Bone marrow (tissue), 2 donors: ENCODE measurements around the gene SLC16A12.
"Not testable (repeated sequence)": the region's sequence is repeated elsewhere in the genome, so short reads cannot be mapped to it uniquely, and the experiment has no call there.

ENCODE experiments used
- DNase-seq, 2 donors: peaks; one replicate each; lab custom pipeline; 2025; lab: John Stamatoyannopoulos, UW

SLC16A12 gene

DNA sequence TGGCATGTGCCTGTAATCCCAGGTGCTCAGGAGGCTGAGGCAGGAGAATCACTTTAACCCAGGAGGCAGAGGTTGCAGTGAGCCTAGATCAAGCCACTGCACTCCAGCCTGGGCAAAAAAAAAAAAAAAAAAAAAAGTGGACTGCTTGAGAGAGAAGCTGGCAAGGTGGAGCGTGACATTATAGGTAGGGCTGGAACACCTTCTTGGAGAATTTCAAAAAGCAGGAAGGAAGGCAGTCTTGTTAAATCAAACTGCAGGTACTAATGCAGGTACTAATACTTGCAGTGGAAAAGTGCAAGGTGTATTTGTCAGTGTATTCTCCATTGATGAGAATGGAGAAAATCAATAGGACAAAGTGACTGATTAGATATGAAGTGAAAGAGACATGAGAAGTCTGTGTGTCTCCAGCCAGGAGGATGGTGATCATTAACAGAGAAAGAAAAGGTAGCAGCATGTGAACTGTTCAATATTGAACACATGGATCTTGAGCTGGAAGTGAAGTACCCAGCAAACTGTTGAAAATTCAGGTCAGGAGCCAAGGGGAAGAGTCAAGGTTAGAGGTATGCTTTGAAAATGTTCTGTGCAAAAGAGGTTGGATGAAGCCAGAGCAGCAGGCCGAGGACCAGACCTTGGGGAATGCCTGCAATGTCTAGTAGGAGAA lies 12.6 kb upstream of the SLC16A12 start:
- no peak for DNase-seq

DNA sequence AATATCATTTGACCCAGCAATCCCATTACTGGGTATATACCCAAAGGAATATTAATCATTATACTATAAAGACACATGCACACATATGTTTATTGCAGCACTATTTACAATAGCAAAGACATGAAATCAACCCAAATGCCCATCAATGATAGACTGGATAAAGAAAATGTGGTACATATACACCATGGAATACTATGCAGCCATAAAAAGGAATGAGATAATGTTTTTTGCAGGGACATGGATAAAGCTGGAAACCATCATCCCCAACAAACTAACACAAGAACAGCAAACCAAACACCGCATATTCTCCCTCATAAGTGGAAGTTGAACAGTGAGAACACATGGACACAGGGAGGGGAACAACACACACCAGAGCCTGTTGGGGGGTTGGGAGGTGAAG lies 11.3 kb upstream of the SLC16A12 start:
- DNase-seq = not testable (repeated sequence)

DNA sequence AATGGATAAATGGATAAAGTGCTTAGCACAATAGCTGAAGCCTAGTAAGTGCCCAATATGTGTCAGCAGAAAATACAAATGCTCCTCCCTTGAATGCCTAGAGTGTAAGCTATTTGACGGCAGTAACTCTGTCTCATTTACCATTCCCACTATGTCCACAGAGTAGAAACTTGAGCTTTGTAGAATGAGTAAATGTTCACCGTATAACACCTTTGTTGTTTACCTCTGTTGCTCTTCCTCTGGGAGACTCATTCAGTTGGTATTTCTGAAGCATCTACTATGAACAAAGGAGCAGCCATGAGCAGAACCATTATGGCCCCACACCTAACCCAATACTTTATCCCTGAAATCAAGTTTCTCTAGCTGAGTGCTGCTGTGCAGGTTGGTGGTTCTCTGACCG lies 8.4 kb upstream of the SLC16A12 start:
- no peak for DNase-seq

DNA sequence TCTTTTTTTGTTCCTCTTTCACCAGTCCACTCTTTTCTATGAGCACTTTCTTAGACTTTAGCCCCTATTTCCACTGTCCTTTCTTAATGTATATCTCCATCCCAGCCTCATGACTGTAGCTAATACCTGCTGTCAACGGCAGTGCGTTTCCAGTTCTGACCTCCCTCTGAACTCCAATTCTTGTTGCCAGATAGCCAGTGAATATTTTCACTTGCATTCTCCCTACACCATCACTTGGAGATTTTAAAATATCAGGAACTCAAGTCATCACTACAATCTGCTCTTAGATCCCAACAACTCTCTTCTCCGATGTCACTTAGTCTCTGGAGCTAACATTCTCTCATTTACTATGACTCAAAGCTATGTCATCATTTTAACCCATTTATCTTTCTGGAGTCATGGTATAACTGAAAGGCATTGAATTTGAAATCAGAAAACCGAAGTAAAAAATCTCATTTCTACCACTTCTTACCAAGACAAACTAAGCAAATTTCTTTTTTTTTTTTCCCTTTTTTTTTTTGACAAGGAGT lies 5.1 kb upstream of the SLC16A12 start:
- DNase-seq = no peak

DNA sequence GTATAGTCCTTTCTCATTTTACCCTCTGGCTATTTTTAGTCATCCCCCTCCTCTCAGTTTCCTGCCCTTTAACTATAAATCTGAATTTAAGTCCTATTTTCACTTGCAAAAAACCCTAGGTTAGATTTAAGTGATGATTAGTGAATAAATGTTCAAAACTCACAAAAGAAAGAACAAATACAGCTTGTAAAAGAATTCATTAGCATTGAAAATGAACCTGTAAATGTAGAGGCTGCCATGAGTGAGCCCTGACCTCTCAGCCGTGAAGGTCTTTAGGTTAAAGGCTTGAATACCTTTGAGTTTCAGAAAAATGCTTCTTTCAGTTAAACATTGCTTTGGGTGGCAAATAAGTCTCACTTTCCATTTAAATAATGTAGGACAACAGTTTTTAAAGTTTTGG lies 2.0 kb upstream of the SLC16A12 start:
- DNase-seq = no peak

DNA sequence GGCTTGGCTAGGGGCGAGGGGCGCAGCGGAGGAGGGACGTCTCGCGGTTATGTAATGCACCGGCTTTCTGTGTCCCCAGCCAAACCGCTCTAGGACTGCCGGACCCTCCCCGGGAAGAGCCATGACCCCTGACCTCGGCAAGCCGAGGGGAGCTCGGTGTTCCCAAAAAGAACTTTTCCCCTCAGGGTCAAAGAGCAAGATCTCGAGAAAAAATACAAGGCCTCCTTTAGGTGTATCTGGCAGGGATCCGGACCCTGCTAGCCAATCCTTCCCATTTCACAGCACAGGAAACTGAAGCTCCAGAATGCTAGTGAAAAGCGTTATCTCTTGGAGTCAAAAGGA lies 590 bp upstream of the SLC16A12 start:
- no peak for DNase-seq

DNA sequence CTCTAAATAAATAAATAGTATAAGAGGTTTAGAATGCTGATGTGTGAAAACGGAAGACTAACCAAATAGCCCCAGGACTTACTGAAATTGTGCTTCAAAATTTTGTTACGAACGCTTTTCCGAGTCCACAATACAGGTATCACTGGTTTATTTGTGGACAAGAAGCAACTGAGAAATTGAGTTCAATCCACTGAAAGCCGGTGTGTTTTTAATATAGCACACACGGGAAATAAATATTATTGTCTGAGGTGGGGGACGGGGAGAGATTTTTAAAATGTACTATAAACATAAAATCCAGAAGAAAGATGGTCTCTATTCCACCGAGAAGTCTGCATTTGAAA lies 598 bp downstream of the SLC16A12 start:
- DNase-seq = no peak

DNA sequence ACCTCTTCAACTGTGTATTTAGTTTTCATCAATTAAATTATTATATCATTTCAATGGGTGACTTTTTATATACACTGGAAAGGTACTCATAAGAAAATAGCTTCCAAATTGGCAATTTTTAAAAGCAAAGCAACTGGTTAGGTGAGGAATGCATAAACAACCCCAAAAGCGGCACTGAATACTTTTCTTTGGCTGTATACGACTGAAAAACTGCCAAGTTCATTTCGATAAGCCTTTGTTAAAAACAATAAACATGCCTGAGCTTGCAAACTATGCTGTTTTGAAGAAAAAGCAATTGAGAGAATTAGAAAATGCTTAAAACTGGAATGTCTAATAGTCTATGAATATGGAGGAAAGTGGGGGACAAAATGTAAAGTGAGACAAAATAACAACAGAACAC lies 2.9 kb downstream of the SLC16A12 start:
- no peak for DNase-seq

DNA sequence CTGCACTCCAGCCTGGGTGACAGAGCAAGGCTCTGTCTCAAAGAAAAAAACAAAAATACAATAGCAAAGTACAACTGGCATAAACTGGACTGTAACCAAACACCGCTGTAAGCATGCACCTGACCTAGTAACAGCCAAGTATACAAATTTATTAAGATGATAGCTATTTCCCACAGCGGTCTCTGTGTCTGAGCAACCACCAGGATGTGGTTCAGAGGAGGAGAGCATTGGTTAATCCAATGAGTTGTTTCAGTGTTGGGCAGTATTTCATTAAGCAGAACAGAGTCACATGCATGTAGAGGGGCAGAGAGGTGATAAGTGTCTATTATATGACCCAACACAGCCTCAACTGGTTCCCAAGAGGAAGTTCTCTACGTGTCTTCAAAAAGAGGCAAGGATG lies 4.0 kb downstream of the SLC16A12 start:
- DNase-seq = no peak

DNA sequence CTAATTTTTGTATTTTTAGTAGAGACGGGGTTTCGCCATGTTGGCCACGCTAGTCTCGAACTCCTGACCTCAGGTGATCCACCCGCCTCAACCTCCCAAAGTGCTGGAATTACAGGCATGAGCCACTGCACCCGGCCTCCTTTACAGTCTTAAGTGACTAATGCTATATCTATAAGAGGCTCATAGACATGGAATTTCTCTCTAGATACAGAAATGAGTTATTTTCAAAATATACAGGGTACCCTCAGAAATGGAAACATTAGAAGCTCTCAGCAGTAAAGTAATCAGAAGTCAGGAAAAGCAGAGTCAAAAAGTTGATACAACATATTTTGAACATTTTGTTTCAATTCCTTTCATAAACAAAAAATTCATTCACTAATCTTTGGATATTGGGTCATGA lies 5.7 kb downstream of the SLC16A12 start:
- not testable (repeated sequence) for DNase-seq

DNA sequence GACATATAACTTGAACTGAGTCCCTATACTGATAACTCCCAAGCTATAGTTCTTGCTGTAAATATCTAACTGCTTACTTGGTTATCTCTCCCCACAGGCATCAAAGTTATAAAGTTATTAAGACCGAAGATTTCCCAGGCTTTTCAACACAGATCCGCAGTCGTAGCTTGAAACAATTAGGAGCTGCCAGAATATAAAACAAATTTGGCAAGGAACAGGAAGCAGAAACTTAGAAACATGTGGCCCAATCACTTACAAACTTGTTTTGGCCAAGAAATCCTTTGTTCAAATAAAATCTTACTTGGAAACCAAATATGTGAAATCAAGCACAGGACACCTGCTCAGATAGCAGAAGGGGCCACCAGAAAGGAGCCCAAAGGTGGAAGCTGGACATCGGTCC lies 9.0 kb downstream of the SLC16A12 start:
- no peak for DNase-seq

DNA sequence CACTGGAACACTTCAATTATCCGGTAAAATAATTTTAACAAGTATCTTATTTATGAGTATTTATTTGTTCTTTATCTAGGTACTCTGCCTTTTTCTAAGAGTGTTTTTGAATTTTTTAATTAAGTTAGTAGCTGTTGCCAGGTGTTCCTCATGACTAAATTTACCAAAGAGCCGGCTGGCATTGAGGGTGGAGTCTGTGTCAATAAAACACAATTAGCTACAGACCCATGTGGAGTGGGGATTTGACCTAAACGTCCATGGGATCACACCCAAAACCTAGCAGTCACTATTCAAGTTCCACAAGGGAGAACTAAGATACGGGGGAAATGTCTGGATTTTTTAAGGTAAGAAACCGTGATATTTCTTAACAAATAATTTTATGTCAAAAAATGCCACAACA lies 9.8 kb downstream of the SLC16A12 start:
- no peak for DNase-seq

DNA sequence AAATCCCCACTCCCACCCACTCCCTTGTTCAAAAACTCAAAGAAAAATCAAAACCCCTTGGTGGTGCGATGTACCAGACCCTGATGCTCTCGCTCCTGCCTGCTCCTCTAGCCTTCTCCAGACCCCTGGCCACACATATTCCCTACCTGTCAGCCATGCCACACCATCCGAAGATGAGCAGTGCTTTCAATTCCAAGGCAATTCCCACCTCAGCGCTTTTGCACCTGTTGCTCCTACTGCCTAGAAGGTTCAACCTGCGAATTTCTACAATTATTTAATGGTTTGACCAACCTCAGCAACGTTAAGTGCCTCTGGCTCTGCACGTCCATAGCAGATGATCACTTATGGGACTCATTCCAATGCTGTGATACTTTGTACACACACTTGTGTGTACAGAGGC lies 11.1 kb downstream of the SLC16A12 start:
- no peak for DNase-seq

DNA sequence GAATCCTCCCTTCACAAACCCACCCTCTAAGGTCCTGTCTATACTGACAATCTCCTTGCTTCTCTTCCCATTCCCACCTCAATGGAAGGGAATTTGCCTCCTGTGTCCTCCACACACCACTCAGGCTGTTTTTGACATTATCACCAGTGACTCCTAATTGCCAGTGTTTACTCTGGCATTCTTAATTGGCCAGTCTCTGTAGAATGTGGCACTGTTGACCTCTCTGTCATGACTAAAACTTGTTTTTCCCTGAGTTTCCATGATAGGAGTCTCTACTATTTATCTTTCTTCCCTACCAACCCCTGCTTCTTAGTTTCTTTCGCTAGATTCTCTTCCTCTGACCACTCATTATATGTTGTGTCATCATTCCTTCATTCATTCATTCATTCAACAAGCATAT lies 12.1 kb downstream of the SLC16A12 start:
- DNase-seq = no peak

DNA sequence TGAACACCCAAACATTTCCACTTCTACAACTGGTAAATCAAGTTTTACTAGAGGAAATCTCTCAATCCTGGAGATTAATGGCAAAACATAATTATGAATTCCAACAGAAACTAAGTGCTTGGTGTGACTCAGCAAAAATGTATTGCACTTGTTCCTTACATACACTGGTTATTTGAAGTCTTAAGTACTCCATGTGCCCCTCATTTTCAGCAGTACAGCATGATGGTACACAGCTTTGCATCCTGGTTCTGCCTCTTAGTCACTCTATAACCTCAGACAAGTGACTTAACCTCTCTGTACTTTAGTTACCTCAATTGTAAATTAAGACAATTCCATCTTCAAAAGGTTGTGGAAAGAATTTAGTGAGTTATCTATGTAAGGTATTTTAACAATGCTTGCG lies 12.9 kb downstream of the SLC16A12 start:
- DNase-seq = no peak

DNA sequence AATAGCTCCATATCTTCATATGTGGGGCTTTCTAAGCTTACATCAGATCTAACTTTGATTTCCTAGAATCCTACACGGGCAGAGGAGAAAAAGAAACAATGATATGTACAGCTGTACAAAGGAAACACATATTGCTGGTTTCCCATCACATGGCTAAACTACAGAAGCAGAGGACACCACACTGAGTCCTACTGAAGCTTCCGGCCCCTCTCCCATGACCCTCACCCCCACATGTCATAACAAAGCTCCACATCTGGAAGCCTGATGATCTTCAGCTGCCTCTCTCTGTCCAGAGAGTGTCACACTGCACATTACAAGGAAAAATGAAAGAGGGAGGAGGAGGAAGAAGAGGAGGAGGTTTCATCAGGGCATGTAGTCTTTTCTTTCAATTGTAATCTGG lies 14.0 kb downstream of the SLC16A12 start:
- DNase-seq = no peak

DNA sequence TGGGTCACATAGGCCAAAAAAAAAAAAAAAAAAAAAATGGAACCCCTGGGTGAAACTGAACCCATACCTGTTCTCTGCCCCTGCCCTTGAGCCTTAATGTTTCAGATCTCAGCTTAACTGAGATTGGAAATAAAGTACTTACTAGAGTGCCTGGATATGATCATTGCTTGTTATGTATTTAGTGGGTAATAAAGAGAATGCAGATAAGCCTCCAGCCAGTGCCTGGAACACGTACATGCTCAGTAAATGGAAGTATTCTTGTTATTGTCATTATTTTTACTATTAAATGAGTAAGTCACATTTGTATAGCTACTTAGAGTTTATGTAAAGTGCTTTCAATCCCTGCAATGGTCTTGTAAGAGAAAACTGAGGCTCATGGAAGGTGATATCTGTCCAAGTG lies 14.7 kb downstream of the SLC16A12 start:
- no peak for DNase-seq

DNA sequence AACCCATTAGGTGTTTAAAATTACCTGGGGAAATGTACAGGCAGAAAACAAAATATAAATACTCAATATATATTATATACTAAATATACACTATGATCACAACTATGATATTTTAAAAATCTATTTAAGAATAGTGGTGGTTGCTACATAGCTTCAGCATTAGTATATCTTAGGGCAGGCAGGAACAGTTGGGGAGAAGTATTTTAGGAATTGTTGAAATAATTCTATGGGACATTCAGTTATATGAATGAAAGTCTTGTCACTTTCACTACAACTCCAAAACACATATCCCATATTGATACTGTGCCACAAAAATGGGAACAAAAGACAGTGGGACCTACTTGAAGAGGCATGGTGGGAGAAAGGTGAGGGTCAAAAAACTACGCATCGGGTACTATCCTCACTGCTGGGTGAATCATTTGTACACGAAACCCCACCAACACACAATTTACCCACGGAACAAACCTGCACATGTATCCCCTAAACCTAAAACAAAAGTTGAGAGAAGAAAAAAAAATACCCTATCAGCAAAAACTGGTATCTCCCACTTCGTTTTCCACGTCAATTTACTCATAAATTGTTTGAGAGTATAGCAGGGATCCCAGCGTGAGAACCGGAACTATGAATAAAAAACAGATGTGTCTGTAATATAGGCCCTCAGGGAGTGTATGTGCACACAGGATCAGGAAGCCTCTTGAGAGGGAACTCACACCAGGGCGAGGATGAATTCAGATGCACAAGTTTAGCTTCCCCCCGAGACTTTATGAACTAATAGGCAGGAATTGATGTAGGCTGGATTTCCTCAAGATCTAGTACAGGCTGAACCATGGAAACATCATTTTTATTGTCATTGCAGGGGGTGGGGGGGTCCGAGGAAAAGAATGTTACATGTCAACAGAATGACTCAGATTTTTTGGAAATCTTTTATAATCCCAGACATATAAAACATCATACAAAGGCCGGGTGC lies 16.2 kb downstream of the SLC16A12 start:
- no peak for DNase-seq

DNA sequence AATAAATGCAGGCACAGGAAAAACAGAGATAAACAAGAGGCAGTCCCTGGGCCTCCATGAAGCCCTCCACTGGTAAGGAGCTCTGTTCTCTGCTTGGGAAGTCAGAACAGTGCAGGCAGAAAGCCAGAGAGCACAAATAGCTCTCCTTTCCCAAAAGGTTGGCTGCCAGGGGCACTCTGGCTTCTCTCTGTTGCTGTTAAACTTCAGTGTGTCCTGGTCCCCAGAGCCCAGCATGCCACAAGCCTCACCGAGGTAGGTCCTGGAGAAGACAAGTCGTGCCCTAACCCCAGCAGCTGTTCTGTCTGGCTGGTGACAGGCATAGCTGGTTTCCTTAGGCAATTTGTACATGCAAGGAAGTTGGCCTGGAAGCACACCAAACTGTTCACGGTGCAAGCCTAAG lies 17.3 kb downstream of the SLC16A12 start:
- DNase-seq = no peak

DNA sequence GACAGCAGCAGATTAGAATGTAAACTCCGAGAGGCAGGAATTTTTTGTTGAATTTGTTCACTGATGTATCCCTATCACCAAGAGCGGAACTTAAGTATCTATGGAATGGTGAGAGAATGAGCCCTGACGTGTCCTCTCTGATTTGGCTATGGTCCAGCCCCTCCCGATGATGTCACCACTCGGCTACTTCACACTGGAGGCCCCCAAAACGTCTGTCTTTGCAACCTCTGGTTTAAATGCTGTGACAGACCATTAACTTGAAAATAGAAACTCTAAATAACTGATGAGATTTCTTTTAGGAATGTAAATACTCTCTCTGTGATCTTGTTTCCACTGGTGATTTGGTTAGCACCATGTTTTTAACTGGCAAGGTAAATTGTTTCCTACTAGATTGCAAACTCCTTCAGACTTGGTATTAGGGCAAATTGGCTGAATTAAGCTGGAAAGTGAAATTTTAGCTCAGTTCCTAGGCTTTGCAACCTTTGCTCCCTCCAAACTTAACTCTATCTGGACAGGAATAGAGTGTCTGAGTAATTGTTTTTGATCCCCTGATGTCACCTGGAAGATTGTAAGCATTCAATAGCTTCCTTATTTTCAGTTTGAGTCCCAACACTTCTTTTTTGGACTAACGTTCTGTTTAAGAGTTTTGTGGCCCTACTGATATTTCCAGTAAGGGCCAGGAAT lies 19.1 kb downstream of the SLC16A12 start:
- no peak for DNase-seq

DNA sequence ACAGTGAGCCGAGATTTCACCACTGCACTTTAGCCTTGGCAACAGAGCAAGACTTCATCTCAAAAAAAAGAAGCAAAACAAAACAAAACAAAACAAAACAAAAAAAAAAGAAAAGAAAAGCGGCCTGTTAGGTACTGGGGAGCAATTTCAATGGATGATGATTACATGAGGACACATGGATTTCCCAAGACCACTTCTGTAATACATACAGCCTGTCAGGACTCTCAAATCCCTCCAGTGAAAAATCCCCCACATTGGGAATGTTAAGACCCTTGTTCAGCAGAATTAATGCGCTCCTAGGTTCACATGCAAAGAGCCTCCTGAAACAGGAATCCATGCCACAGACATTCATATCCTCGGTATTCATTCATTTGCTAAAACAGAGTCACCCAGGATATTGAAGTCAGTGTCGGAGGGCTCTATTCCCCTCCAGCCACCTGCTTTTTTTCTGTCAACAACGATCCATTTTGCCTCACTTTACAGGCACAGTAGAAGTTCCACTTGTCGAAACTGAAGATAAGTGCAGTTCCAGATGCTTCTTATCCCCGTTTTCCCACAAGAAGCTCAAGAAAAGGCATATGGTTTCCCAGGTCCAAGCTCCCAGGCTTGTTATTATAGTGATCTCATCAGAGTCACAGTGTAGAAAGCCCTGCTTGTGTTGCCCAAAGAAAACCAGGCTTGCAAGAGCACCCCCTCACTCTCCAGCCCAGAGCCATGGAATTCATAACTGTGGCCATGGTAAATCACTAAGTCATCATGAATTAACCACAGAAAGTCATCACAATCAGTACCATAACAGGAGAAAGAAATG lies 20.2 kb downstream of the SLC16A12 start:
- no peak for DNase-seq

DNA sequence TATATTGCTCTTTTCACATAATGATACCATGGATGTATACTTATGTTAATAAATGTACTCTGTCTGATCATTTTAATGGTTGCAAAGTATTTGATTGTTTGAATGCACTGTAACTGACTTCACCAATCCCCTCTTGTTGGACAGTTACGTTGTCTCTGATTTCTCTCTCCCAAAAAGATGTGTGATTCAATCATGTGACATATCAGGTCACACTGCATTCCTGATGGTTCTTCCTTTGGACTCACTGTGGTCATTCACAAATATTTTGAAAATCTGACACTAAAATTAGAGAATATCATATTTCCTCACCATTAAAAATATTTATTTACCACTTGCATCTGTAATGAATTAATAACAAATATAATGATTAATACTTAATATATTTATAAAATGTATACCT lies 22.2 kb downstream of the SLC16A12 start:
- no peak for DNase-seq
